Measurements from ENCODE around the gene SLC37A4.

GRCh38 chr11:119067371-119068222, 36.9 kb upstream of the SLC37A4 start, which contains the start of gene VPS11:
- TF ChIP-seq CTCF (optimal IDR thresholded peaks at IDR 0.05 in 1 of 3, IDR thresholded peaks at IDR 0.05 in 1 of 3, conservative IDR thresholded peaks at IDR 0.05 in 1 of 3; ENCODE audit: extremely low read depth in 1 of 3, insufficient read depth in 2 of 3, low read length in 3 of 3) (no peak), EZH2 (IDR thresholded peaks at IDR 0.05; ENCODE audit: low read length) (no peak)
